ENCODE data around the gene C2orf74. TPM values are rescaled to one million over a fixed set of nuclear protein-coding genes. Genes with fewer than 3 reads are reported as not detected.

C2orf74 gene
- total RNA-seq, 1 experiment from 2014 or later: 7.7 TPM

DNA sequence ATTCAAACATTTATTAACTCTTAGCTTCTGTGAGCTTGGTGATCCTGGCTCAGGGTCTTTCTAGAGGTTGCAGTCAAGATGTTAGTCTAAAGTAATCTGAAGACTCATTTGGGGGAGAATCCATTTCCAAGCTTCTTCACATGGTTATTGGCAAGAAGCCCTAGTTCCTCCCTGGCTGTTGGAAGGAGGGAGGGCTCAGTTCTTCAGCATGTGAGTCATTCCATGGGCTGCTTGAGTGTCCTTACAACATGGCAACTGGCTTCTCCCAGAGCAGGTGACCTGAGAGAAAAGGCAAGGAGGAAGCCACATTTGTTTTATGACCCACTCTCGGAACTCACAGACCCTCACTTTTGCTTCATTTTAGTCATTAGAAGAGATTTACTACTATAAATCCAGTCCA lies 10.6 kb upstream of the C2orf74 start:
- in situ Hi-C loops (cut with HindIII; ENCODE audit: low pct_unique_long_range_greater_than_20kb, low sequenced_read_pairs): no loop called here
- H3K27ac ChIP-seq (ENCODE audit: low read length): no peak overlapping the region
- BruUV-seq (replicated peaks): no TSS peak
- no peak for ATAC-seq
- H3K36me3 ChIP-seq (ENCODE audit: control insufficient read depth, insufficient read depth, low read length): no peaks in the 10 kb centered on the region
- H3K4me1 ChIP-seq (ENCODE audit: control insufficient read depth, insufficient read depth, low read length): no peaks in the 10 kb centered on the region
- no peak for TF ChIP-seq TCF7L2 (IDR thresholded peaks at IDR 0.05; ENCODE audit: low read depth, low read length)
- TF ChIP-seq, protein P1, sequence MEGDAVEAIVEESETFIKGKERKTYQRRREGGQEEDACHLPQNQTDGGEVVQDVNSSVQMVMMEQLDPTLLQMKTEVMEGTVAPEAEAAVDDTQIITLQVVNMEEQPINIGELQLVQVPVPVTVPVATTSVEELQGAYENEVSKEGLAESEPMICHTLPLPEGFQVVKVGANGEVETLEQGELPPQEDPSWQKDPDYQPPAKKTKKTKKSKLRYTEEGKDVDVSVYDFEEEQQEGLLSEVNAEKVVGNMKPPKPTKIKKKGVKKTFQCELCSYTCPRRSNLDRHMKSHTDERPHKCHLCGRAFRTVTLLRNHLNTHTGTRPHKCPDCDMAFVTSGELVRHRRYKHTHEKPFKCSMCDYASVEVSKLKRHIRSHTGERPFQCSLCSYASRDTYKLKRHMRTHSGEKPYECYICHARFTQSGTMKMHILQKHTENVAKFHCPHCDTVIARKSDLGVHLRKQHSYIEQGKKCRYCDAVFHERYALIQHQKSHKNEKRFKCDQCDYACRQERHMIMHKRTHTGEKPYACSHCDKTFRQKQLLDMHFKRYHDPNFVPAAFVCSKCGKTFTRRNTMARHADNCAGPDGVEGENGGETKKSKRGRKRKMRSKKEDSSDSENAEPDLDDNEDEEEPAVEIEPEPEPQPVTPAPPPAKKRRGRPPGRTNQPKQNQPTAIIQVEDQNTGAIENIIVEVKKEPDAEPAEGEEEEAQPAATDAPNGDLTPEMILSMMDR (IDR thresholded peaks at IDR 0.05): no peak
- TF ChIP-seq SIN3A (IDR thresholded peaks at IDR 0.05; ENCODE audit: borderline replicate concordance, insufficient read depth, low read depth, low read length): no peak
- TF ChIP-seq, protein P2, sequence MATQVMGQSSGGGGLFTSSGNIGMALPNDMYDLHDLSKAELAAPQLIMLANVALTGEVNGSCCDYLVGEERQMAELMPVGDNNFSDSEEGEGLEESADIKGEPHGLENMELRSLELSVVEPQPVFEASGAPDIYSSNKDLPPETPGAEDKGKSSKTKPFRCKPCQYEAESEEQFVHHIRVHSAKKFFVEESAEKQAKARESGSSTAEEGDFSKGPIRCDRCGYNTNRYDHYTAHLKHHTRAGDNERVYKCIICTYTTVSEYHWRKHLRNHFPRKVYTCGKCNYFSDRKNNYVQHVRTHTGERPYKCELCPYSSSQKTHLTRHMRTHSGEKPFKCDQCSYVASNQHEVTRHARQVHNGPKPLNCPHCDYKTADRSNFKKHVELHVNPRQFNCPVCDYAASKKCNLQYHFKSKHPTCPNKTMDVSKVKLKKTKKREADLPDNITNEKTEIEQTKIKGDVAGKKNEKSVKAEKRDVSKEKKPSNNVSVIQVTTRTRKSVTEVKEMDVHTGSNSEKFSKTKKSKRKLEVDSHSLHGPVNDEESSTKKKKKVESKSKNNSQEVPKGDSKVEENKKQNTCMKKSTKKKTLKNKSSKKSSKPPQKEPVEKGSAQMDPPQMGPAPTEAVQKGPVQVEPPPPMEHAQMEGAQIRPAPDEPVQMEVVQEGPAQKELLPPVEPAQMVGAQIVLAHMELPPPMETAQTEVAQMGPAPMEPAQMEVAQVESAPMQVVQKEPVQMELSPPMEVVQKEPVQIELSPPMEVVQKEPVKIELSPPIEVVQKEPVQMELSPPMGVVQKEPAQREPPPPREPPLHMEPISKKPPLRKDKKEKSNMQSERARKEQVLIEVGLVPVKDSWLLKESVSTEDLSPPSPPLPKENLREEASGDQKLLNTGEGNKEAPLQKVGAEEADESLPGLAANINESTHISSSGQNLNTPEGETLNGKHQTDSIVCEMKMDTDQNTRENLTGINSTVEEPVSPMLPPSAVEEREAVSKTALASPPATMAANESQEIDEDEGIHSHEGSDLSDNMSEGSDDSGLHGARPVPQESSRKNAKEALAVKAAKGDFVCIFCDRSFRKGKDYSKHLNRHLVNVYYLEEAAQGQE (IDR thresholded peaks at IDR 0.05; ENCODE audit: insufficient read depth in 1 of 2, low read depth in 2 of 2, low read length in 1 of 2): no peak
- TF ChIP-seq POLR2AphosphoS5 (IDR thresholded peaks at IDR 0.05; ENCODE audit: low read depth, low read length): no peak
- no peaks in the 10 kb centered on the region for H3K9me3 ChIP-seq (ENCODE audit: control insufficient read depth, insufficient read depth, low read depth, low read length)
- DNase-seq (ENCODE audit: low read depth, low spot score): no peak
- POLR2A ChIA-PET: no interaction called here
- H3K27me3 ChIP-seq (ENCODE audit: control insufficient read depth, insufficient read depth, low read length): no peaks in the 10 kb centered on the region
- CTCF ChIA-PET: no interaction called here
- intact Hi-C loops (cut with micrococcal nuclease; ENCODE audit: unreplicated experiment): no loop called here
- H3K4me3 ChIP-seq (ENCODE audit: low read depth in 2 of 2, low read length in 2 of 2): no peak overlapping the region

DNA sequence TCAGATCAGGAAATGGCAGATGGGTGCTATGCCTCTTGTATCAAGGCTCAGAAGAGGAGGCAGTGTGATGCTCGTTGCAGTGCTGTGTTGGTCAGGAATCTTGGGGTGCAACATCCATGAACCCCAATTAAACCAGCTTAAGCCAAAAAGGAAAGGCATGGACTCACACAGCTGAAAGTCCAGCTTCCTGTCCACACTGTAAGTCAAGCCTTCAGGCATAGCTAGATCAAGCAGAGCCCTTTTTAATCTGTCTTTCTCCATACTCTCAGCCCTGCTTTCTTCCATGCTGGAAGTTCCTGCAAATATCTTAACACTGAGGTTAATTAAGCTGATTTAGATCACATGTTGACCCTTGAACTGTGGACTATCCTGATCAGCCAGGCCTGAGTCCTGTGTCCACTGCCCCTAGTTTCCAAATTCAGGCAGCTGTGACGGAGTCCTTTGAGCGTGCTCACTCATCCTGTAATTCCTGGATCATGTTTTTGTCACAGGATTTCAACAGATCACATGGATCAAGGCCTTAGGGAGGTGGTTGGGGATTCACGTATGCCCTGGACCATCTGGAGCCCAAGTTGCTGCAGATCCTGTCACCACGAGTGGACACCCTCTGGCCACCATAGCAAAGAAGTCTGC lies 4.5 kb upstream of the C2orf74 start:
- Histone ChIP-seq H3K27me3 (ENCODE audit: control insufficient read depth, insufficient read depth, low read length) (no peaks in the 10 kb centered on the region), H3K4me1 (ENCODE audit: control insufficient read depth, insufficient read depth, low read length) (no peaks in the 10 kb centered on the region), H3K4me3 (ENCODE audit: low read depth in 2 of 2, low read length in 2 of 2) (no peak overlapping the region), H3K27ac (ENCODE audit: low read length) (no peak overlapping the region), H3K36me3 (ENCODE audit: control insufficient read depth, insufficient read depth, low read length) (no peaks in the 10 kb centered on the region), H3K9me3 (ENCODE audit: control insufficient read depth, insufficient read depth, low read depth, low read length) (no peaks in the 10 kb centered on the region)
- ATAC-seq (no peak), DNase-seq (ENCODE audit: low read depth, low spot score) (no peak)
- intact Hi-C loops (cut with micrococcal nuclease; ENCODE audit: unreplicated experiment) (no loop called here), in situ Hi-C loops (cut with HindIII; ENCODE audit: low pct_unique_long_range_greater_than_20kb, low sequenced_read_pairs) (no loop called here)
- BruUV-seq (replicated peaks): no TSS peak
- CTCF ChIA-PET: no interaction called here
- TF ChIP-seq TCF7L2 (IDR thresholded peaks at IDR 0.05; ENCODE audit: low read depth, low read length): no peak
- POLR2A ChIA-PET: no interaction called here

DNA sequence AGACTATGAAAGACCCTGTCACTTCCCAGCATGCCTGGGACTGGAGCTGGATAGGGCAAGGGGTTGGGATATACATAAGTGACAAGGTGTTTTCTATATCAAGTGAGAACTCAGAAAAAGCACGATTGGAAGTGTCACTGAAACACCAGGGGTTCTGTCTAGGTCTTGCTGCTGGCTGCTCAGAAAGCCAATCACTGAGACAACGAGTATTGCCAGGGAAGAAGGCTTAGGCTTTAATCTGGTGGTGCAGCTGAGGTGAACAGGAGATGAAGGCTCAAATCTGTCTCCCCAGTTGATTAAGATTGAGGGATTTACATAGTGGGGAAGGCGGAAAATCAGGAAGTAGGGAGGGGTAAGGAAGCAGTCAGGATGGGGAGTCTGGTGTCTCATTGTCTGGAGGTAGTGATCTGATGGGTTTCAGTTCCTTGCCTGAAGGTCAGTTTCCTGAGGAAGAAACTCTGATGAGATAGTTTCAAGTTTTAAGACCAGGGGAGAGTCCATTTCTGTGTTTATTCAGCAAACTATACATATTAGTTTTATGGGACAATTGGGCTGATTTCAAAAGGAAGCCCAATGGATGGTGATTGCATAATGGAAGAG lies 3.5 kb upstream of the C2orf74 start:
- H3K4me1 ChIP-seq (ENCODE audit: control insufficient read depth, insufficient read depth, low read length): no peaks in the 10 kb centered on the region
- DNase-seq (ENCODE audit: low read depth, low spot score): no peak
- in situ Hi-C loops (cut with HindIII; ENCODE audit: low pct_unique_long_range_greater_than_20kb, low sequenced_read_pairs) (no loop called here), intact Hi-C loops (cut with micrococcal nuclease; ENCODE audit: unreplicated experiment) (no loop called here)
- no peak overlapping the region for H3K4me3 ChIP-seq (ENCODE audit: low read depth in 2 of 2, low read length in 2 of 2)
- ChIA-PET CTCF (no interaction called here), POLR2A (no interaction called here)
- no peaks in the 10 kb centered on the region for H3K36me3 ChIP-seq (ENCODE audit: control insufficient read depth, insufficient read depth, low read length)
- H3K9me3 ChIP-seq (ENCODE audit: control insufficient read depth, insufficient read depth, low read depth, low read length): no peaks in the 10 kb centered on the region
- no peak for ATAC-seq
- TF ChIP-seq, protein P2 (IDR thresholded peaks at IDR 0.05; ENCODE audit: insufficient read depth in 1 of 2, low read depth in 2 of 2, low read length in 1 of 2): no peak
- TF ChIP-seq SIN3A (IDR thresholded peaks at IDR 0.05; ENCODE audit: borderline replicate concordance, insufficient read depth, low read depth, low read length) (no peak), POLR2AphosphoS5 (IDR thresholded peaks at IDR 0.05; ENCODE audit: low read depth, low read length) (no peak), TCF7L2 (IDR thresholded peaks at IDR 0.05; ENCODE audit: low read depth, low read length) (no peak)
- TF ChIP-seq, protein P1 (IDR thresholded peaks at IDR 0.05): no peak
- H3K27me3 ChIP-seq (ENCODE audit: control insufficient read depth, insufficient read depth, low read length): no peaks in the 10 kb centered on the region
- BruUV-seq (replicated peaks): no TSS peak
- no peak overlapping the region for H3K27ac ChIP-seq (ENCODE audit: low read length)
